Ammon's horn (tissue), 1 donor: ENCODE results near the gene GRIA4.
A peak's percentile ranks its signal among the peaks of the same experiment; 100 is the strongest.
"Not testable (repeated sequence)": the region's sequence is repeated elsewhere in the genome, so short reads cannot be mapped to it uniquely, and the experiment has no call there.

Source experiments
- DNase-seq: peaks from one replicate; pipeline ENCODE4 v3.0.0-alpha.2; 2016; ENCODE audit warnings: low spot score

GRIA4 gene

GRCh38 chr11:105862736-105863367 is 253.0 kb downstream of the GRIA4 start:
- DNase-seq, result peak; percentile 76

GRCh38 chr11:105863523-105863922 is 253.7 kb downstream of the GRIA4 start:
- no peak for DNase-seq

GRCh38 chr11:105867742-105868141 is 257.9 kb downstream of the GRIA4 start:
- DNase-seq, result no peak

- no peak for DNase-seq
Observed at GRCh38 chr11:105868762-105869285, 259.0 kb downstream of the GRIA4 start.

- DNase-seq, result no peak
Observed at GRCh38 chr11:105870516-105871113, 260.7 kb downstream of the GRIA4 start.

- DNase-seq, result no peak
Observed at GRCh38 chr11:105878510-105878909, 268.6 kb downstream of the GRIA4 start.

GRCh38 chr11:105878927-105879326 is 269.1 kb downstream of the GRIA4 start:
- DNase-seq, result not testable (repeated sequence)

- no peak for DNase-seq
Observed at GRCh38 chr11:105881027-105881426, 271.2 kb downstream of the GRIA4 start.

- no peak for DNase-seq
Observed at GRCh38 chr11:105884436-105884835, 274.6 kb downstream of the GRIA4 start.

- no peak for DNase-seq
Observed at GRCh38 chr11:105891685-105892084, 281.8 kb downstream of the GRIA4 start.

GRCh38 chr11:105897161-105897560 is 287.3 kb downstream of the GRIA4 start:
- DNase-seq, result no peak

GRCh38 chr11:105899772-105900171 is 289.9 kb downstream of the GRIA4 start:
- DNase-seq, result peak; percentile 80

- no peak for DNase-seq
Observed at GRCh38 chr11:105900515-105901035, 290.7 kb downstream of the GRIA4 start.

- no peak for DNase-seq
Observed at GRCh38 chr11:105903113-105903512, 293.2 kb downstream of the GRIA4 start.

GRCh38 chr11:105906517-105906916 is 296.6 kb downstream of the GRIA4 start:
- DNase-seq, result no peak

- DNase-seq, result no peak
Observed at GRCh38 chr11:105907319-105907718, 297.4 kb downstream of the GRIA4 start.

GRCh38 chr11:105910095-105910715 is 300.3 kb downstream of the GRIA4 start:
- DNase-seq, result no peak

- DNase-seq, result no peak
Observed at GRCh38 chr11:105911454-105911853, 301.6 kb downstream of the GRIA4 start.

- DNase-seq, result no peak
Observed at GRCh38 chr11:105912666-105913065, 302.8 kb downstream of the GRIA4 start.

GRCh38 chr11:105915021-105915420 is 305.1 kb downstream of the GRIA4 start:
- peak; percentile 13 for DNase-seq

- DNase-seq, result no peak
Observed at GRCh38 chr11:105918039-105918438, 308.2 kb downstream of the GRIA4 start.

GRCh38 chr11:105918600-105918999 is 308.7 kb downstream of the GRIA4 start:
- no peak for DNase-seq

- no peak for DNase-seq
Observed at GRCh38 chr11:105923252-105923651, 313.4 kb downstream of the GRIA4 start.
